H9 (cell line): Measurements from ENCODE around the gene ANKMY1. TPM values are rescaled to one million over a fixed set of nuclear protein-coding genes. Genes with fewer than 3 reads are reported as not detected.

Source experiments
- DNase-seq: peaks from one replicate; pipeline ENCODE4 v3.0.0-alpha.2; 2017
- H2AFZ ChIP-seq: one replicate; pipeline ENCODE4 v1.6.1; 2013; ENCODE audit warnings: mild to moderate bottlenecking, low read length, control low read depth, moderate library complexity
- H2AK5ac ChIP-seq: 2 replicates; pipeline ENCODE4 v1.6.1; 2013; ENCODE audit warnings: low read length, control low read depth, mixed read lengths; ENCODE audit not compliant: insufficient read length
- H2BK120ac ChIP-seq: one replicate; pipeline ENCODE4 v1.6.1; 2013; ENCODE audit warnings: low read depth, mild to moderate bottlenecking, low read length, control low read depth, inconsistent platforms; ENCODE audit not compliant: poor library complexity, severe bottlenecking
- H2BK12ac ChIP-seq: 2 replicates; pipeline ENCODE4 v1.6.1; 2013; ENCODE audit warnings: low read length, control low read depth, mixed read lengths, low read depth; ENCODE audit not compliant: insufficient read length
- H2BK15ac ChIP-seq: 2 replicates; pipeline ENCODE4 v1.6.1; 2013; ENCODE audit warnings: low read depth, low read length, control low read depth
- H2BK20ac ChIP-seq: one replicate; pipeline ENCODE4 v1.6.1; 2013; ENCODE audit warnings: low read depth, mild to moderate bottlenecking, low read length, control low read depth, inconsistent platforms; ENCODE audit not compliant: poor library complexity, severe bottlenecking
- H2BK5ac ChIP-seq: 2 replicates; pipeline ENCODE4 v1.6.1; 2013; ENCODE audit warnings: low read length, control low read depth, mixed read lengths; ENCODE audit not compliant: insufficient read length
- H3K14ac ChIP-seq: 2 replicates; pipeline ENCODE4 v1.6.1; 2013; ENCODE audit warnings: low read length, control low read depth; ENCODE audit not compliant: insufficient read depth
- H3K18ac ChIP-seq: 2 replicates; pipeline ENCODE4 v1.6.1; 2013; ENCODE audit warnings: low read depth, mild to moderate bottlenecking, mixed read lengths, low read length, control low read depth; ENCODE audit not compliant: insufficient read length
- H3K23ac ChIP-seq: 2 replicates; pipeline ENCODE4 v1.6.1; 2013; ENCODE audit warnings: low read length, control low read depth, mixed read lengths, low read depth; ENCODE audit not compliant: insufficient read length
- H3K23me2 ChIP-seq: 2 replicates; pipeline ENCODE4 v1.6.1; 2013; ENCODE audit warnings: low read depth, mild to moderate bottlenecking, mixed read lengths, low read length, control low read depth; ENCODE audit not compliant: insufficient read length, poor library complexity, severe bottlenecking
- H3K27ac ChIP-seq: 2 replicates; pipeline ENCODE4 v1.5.1; 2013; ENCODE audit warnings: low read length, control low read depth, mixed read lengths, low read depth; ENCODE audit not compliant: insufficient read length
- H3K27me3 ChIP-seq: 2 replicates; pipeline ENCODE4 v1.6.1; 2013; ENCODE audit warnings: low read length, control low read depth, inconsistent platforms; ENCODE audit not compliant: insufficient read depth
- H3K4ac ChIP-seq: 2 replicates; pipeline ENCODE4 v1.6.1; 2013; ENCODE audit warnings: low read depth, mild to moderate bottlenecking, control low read depth, inconsistent platforms, low read length, moderate library complexity
- H3K4me1 ChIP-seq: 2 replicates; pipeline ENCODE4 v1.6.1; 2013; ENCODE audit warnings: low read length, control low read depth, inconsistent platforms; ENCODE audit not compliant: insufficient read depth
- H3K4me2 ChIP-seq: 2 replicates; pipeline ENCODE4 v1.6.1; 2013; ENCODE audit warnings: low read length, control low read depth, mixed read lengths; ENCODE audit not compliant: insufficient read length, insufficient read depth
- H3K56ac ChIP-seq: 2 replicates; pipeline ENCODE4 v1.6.1; 2013; ENCODE audit warnings: low read depth, mild to moderate bottlenecking, mixed read lengths, low read length, control low read depth; ENCODE audit not compliant: insufficient read length
- H3K79me1 ChIP-seq: 2 replicates; pipeline ENCODE4 v1.6.1; 2013; ENCODE audit warnings: low read depth, mild to moderate bottlenecking, moderate library complexity, low read length, control low read depth, inconsistent platforms; ENCODE audit not compliant: insufficient read depth, poor library complexity, severe bottlenecking
- H3K79me2 ChIP-seq: 2 replicates; pipeline ENCODE4 v1.6.1; 2013; ENCODE audit warnings: low read length, control low read depth, inconsistent platforms; ENCODE audit not compliant: insufficient read depth
- H3K9ac ChIP-seq: 2 replicates; pipeline ENCODE4 v1.6.1; 2013; ENCODE audit warnings: low read length, control low read depth, mixed read lengths; ENCODE audit not compliant: insufficient read length; ENCODE audit errors: extremely low read depth
- H3K9me3 ChIP-seq: one replicate; pipeline ENCODE4 v1.6.1; 2013; ENCODE audit warnings: low read depth, low read length, inconsistent platforms; ENCODE audit not compliant: control insufficient read depth
- H3T11ph ChIP-seq: one replicate; pipeline ENCODE4 v1.6.1; 2013; ENCODE audit warnings: mild to moderate bottlenecking, low read length, control low read depth, inconsistent platforms
- H4K20me1 ChIP-seq: one replicate; pipeline ENCODE4 v1.6.1; 2013; ENCODE audit not compliant: control insufficient read depth, insufficient read length, insufficient read depth
- H4K5ac ChIP-seq: 2 replicates; pipeline ENCODE4 v1.6.1; 2013; ENCODE audit warnings: low read depth, mild to moderate bottlenecking, mixed read lengths, low read length, control low read depth; ENCODE audit not compliant: insufficient read length
- H4K8ac ChIP-seq: replicated peaks from 2 replicates; pipeline ENCODE4 v1.6.1; 2013; ENCODE audit warnings: low read length, control low read depth, mixed read lengths, low read depth; ENCODE audit not compliant: insufficient read length
- H4K91ac ChIP-seq: 2 replicates; pipeline ENCODE4 v1.6.1; 2013; ENCODE audit warnings: low read depth, mild to moderate bottlenecking, moderate library complexity, mixed read lengths, low read length, control low read depth; ENCODE audit not compliant: insufficient read length
- H3K27ac Mint-ChIP-seq, 3 experiments: 2 replicates in 2 of 3; 3 replicates in 1 of 3; pipeline ENCODE4 v1.8.0; 2020 to 2021; ENCODE audit warnings: mixed read lengths in 3 of 3, mild to moderate bottlenecking in 1 of 3, moderate library complexity in 1 of 3
- H3K27me3 Mint-ChIP-seq: 2 replicates; pipeline ENCODE4 v1.8.0; 2021; ENCODE audit warnings: low read depth, mild to moderate bottlenecking, moderate library complexity, mixed read lengths
- H3K36me3 Mint-ChIP-seq, 3 experiments: 2 replicates in 2 of 3; 3 replicates in 1 of 3; pipeline ENCODE4 v1.8.0; 2020 to 2021; ENCODE audit warnings: low read depth in 3 of 3, mixed read lengths in 3 of 3; ENCODE audit not compliant: insufficient read depth in 1 of 3
- H3K4me1 Mint-ChIP-seq, 2 experiments: 2 replicates each; pipeline ENCODE4 v1.8.0; 2020; ENCODE audit warnings: mixed read lengths in 2 of 2
- H3K4me3 Mint-ChIP-seq, 2 experiments: 2 replicates in 1 of 2; 3 replicates in 1 of 2; pipeline ENCODE4 v1.8.0; 2020 to 2021; ENCODE audit warnings: mild to moderate bottlenecking in 2 of 2, mixed read lengths in 2 of 2, moderate library complexity in 1 of 2
- H3K9me3 Mint-ChIP-seq, 2 experiments: 2 replicates in 1 of 2; 3 replicates in 1 of 2; pipeline ENCODE4 v1.8.0; 2020; ENCODE audit warnings: mild to moderate bottlenecking in 2 of 2, mixed read lengths in 2 of 2, moderate library complexity in 1 of 2
- CTCF ChIP-seq: fragments of 200-600 bp; sonication (generic); conservative IDR thresholded peaks from 3 replicates; pipeline ENCODE4 v1.8.0; 2021; ENCODE audit warnings: antibody characterized with exemption, mild to moderate bottlenecking
- WGBS: extraction: QIAGEN DNeasy Blood & Tissue Kit; methylation state at CpG from one replicate; pipeline ENCODE4 v1.1.7; 2013; ENCODE audit warnings: missing lambda C conversion rate, low lambda C conversion rate, mixed read lengths; ENCODE audit not compliant: insufficient read length; ENCODE audit errors: extremely low coverage; 5-methylcytosine and 5-hydroxymethylcytosine counted together
- total RNA-seq: library from RNA; stranded (reverse); gene quantifications from 2 replicates; pipeline ENCODE4 v1.2.1, GENCODE V29; 2021

Gene ANKMY1
- total RNA-seq, 1 experiment from 2014 or later, result 13.7 TPM

GRCh38 chr2:240503848-240504247, 53.9 kb downstream of the ANKMY1 start:
- H3K4me3 Mint-ChIP-seq, result no peak overlapping the region
- Histone ChIP-seq H2AK5ac (no peak overlapping the region), H3K4me1 (no peaks in the 10 kb centered on the region), H3K79me2 (no peaks in the 10 kb centered on the region), H2BK120ac (no peak overlapping the region), H2AFZ (no peak overlapping the region), H3K27ac (no peak overlapping the region), H3K79me1 (no peaks in the 10 kb centered on the region), H3T11ph (no peak overlapping the region), H2BK5ac (no peak overlapping the region), H4K91ac (no peak overlapping the region), H3K56ac (no peak overlapping the region), H3K14ac (no peak overlapping the region), H3K18ac (no peak overlapping the region), H3K23me2 (no peaks in the 10 kb centered on the region), H4K20me1 (no peaks in the 10 kb centered on the region), H3K9me3 (no peaks in the 10 kb centered on the region), H3K27me3 (no peaks in the 10 kb centered on the region), H3K4ac (no peak overlapping the region), H4K8ac (no peak overlapping the region), H3K9ac (no peak overlapping the region), H3K4me2 (no peak overlapping the region), H2BK12ac (no peak overlapping the region), H2BK15ac (no peak overlapping the region), H2BK20ac (no peak overlapping the region), H4K5ac (no peak overlapping the region), H3K23ac (no peak overlapping the region)
- H3K4me1 Mint-ChIP-seq, result no peaks in the 10 kb centered on the region
- H3K27ac Mint-ChIP-seq, result no peak overlapping the region
- WGBS, result no CpG with 5 or more reads among the region's 7 CpGs
- TF ChIP-seq CTCF, result no peak
- no peaks in the 10 kb centered on the region; the same call in none of the 2 replicates for H3K27me3 Mint-ChIP-seq
- H3K9me3 Mint-ChIP-seq, result no peaks in the 10 kb centered on the region
- DNase-seq, result peak; percentile 14
- H3K36me3 Mint-ChIP-seq, result no peaks in the 10 kb centered on the region
